GM21619 (cell line): ENCODE data around the gene TMEM125.

Experiments
- ATAC-seq: cut with Tn5 transposase; IDR thresholded peaks from one replicate; pipeline ENCODE4 v1.9.1; 2021; ENCODE audit not compliant: unreplicated experiment

The TMEM125 gene

DNA sequence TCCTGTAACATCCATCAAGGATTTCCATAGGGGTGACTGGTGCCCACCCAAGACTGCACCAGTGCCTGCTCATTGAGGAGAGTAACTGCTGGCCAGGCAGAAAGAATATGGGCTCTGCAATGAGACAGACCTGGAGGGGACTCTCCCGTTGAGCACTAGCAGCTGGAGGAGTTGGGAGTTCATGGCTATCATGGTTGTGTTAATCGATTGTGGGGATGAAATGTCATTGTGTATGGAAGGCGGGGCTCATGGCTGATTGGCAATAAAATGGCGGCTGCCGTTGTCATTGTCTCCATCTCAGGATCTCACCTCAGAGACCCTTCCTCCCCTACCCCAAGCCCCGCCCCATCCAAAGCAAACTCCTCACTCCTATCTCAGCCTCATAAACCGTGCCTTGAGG is 3.9 kb downstream of the TMEM125 start:
- ATAC-seq: no peak

- no peak for ATAC-seq
These were observed 4.5 kb downstream of the TMEM125 start for GRCh38 chr1:43274125-43274803.

- ATAC-seq: no peak
These were observed 5.0 kb downstream of the TMEM125 start for GRCh38 chr1:43274804-43275180.

DNA sequence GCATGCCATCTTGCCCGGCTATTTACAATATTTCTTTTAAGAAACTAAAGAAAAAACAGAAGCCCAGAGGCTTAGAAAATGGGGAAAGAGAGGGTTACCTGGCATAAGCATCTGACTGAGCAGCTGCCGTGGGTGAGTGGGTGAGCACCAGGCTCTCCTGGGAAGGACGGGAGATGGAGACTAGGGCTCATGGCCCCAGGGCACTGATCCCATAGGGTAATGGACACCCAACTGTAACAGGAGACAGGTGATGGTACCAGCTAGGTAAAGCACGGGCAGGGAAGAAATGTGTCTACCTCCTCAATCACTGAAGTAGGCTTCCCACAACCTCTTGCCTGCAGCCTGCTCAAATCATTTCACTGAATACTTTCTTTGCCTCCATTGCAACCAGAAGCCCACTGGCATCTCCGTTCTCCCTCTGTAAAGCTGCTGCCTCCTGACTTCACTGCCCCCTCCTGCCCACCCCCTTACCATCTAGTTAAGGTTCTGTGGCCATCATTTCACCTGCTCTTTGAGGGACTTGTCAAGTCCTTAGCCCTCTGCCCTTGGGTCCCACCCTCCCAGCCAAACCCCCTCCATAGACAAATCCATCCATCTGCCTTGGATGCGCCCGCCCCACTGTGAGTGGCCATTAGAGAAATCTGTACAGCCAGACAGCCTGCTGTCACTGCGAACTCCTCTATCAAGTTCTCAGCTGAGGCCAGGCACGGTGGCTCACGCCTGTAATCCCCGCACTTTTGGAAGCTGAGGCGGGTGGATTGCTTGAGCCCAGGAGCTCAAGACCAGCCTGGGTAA is 6.2 kb downstream of the TMEM125 start:
- no peak for ATAC-seq

GRCh38 chr1:43276673-43277072 is 6.9 kb downstream of the TMEM125 start:
- ATAC-seq: no peak

- ATAC-seq: no peak
These were observed 7.5 kb downstream of the TMEM125 start for GRCh38 chr1:43277116-43277876.

GRCh38 chr1:43279161-43279560 is 9.4 kb downstream of the TMEM125 start:
- ATAC-seq: no peak

DNA sequence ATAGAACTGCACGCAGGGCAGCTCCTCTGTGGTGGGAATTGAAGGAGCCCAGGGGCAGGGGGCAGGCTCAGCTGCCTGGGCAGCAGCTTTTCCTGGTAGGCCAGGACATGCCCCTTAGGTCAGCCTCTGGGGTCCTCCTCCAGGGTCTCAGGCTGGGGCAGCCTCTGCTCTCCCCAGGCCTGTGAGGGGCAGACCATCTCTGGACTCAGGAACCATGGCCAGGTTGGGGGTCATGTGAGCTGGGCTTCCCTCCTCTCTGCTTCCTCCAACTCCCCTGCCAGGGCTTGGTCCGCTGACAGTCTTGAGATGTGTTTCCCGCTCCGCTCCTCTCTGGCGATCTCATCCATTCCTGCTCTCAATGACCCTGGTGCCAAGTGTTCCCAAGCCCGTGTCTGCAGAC is 9.9 kb downstream of the TMEM125 start:
- ATAC-seq: no peak

DNA sequence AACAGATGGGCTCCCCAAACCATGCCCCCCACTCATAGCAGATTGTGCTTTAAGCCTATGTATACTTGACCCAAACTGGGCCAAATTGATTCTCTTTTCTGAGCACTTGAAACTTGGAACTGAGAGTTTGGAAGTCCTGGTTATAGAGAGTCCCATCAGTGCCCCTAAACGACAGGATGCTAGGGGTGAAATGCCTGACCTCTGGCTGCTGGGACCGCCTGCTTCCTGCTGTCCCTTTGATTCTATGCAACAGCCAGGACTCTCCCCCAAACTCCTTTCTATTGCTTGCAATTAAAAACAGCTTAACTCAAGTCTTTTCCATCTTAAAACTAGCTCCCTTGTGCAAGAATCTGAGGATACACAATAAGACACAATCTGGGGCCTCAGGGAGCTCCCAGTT is 10.9 kb downstream of the TMEM125 start:
- ATAC-seq: no peak

DNA sequence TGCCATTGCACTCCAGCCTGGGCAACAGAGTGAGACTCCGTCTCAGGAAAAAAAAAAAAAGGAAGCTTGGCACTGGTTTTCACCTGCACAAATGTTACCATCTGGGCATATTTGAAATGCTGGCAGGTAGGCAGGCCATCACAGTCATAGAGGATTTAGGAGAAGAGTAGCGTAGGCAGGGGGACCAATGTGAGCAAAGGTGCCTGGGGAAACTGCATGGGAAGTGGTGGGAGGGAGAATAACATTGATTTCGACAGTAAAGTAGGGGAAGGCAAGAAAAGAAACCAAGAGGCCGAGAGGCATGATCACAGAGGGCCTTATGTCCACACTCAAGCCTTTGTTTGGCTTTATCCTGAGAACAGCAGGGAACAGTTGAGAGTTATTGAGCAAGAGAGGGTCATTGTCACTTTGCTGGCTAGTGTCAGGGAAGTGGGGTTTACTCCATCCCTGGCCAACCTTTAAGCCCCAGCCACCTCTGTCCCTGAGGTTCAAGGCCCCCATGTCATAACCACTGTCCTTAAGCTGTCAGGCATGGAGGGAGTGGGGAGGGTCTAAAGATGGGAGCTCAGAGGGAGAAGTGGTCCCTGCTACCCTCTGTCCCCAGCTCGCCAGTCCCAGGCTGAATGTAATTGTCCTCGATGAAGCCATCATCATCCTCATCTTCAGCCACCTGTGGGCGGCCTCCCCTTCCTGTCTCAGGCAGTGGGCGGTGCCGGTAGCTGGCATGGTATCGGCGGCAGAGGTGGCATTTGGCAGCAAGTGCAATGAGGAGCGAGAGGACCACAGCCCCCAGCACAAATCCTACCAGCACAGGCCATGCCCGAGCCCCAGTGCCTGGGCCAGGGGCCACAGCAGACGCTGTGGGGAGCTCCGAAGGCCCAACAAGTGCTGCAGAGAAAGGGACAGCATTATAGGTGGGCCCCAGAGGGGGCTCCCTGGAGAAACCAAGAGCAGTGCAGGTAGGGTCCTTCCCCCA is 12.7 kb downstream of the TMEM125 start:
- ATAC-seq: no peak

- no peak for ATAC-seq
These were observed 14.3 kb downstream of the TMEM125 start for GRCh38 chr1:43284065-43284464.

- no peak for ATAC-seq
These were observed 14.8 kb downstream of the TMEM125 start for GRCh38 chr1:43284546-43285110.

- no peak for ATAC-seq
These were observed 15.6 kb downstream of the TMEM125 start, which contains the start of gene C1orf210 for GRCh38 chr1:43285269-43285990. Gene C1orf210 (minus strand): TSS chr1:43285581. CDS start chr1:43283270, 2,311 bp downstream.

DNA sequence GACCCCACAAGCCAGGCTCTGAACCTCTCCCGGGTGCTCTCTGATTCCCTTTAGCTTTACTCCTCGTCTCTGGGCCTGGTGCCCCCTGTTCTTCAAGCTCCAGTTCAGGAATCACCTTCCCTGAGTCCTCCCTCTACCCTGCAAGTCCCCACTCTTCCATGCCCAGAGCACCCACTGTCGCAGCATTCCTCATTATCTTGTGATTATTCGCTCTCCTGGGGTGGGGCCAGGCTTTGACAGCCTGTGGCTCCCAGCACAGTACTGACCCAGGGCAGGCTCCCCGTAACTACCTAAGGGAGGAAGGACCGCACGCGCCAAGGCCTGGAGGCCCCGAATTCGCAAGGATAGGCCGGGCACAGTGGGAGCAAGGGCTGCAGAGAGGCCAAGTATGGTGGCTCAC is 16.3 kb downstream of the TMEM125 start:
- ATAC-seq: no peak

GRCh38 chr1:43286533-43286932 is 16.8 kb downstream of the TMEM125 start:
- no peak for ATAC-seq

- no peak for ATAC-seq
These were observed 18.4 kb downstream of the TMEM125 start for GRCh38 chr1:43288058-43288784.

GRCh38 chr1:43288785-43289706 is 19.3 kb downstream of the TMEM125 start:
- no peak for ATAC-seq

GRCh38 chr1:43292216-43292615 is 22.4 kb downstream of the TMEM125 start:
- ATAC-seq: no peak
